Left renal pelvis (tissue), 4 donors: ENCODE data around the gene PCBP4. TPM values are rescaled to one million over a fixed set of nuclear protein-coding genes. Genes with fewer than 3 reads are reported as not detected.

Source experiments
- DNase-seq, 4 donors: peaks; one replicate each; pipeline ENCODE4 v3.0.0-alpha.2; 2013; ENCODE audit warnings: low read depth in 4 of 4, low spot score in 3 of 4
- polyA plus RNA-seq, 4 donors: library from polyadenylated mRNA; unstranded; fragments of 120-200 nt; gene quantifications; one replicate each; pipeline ENCODE4 v1.2.1, GENCODE V29; 2013; ENCODE audit not compliant: insufficient read length in 4 of 4

Gene PCBP4
- 10 to 100 TPM; 49.4 to 80.4 (median 54.2) TPM for polyA plus RNA-seq

DNA sequence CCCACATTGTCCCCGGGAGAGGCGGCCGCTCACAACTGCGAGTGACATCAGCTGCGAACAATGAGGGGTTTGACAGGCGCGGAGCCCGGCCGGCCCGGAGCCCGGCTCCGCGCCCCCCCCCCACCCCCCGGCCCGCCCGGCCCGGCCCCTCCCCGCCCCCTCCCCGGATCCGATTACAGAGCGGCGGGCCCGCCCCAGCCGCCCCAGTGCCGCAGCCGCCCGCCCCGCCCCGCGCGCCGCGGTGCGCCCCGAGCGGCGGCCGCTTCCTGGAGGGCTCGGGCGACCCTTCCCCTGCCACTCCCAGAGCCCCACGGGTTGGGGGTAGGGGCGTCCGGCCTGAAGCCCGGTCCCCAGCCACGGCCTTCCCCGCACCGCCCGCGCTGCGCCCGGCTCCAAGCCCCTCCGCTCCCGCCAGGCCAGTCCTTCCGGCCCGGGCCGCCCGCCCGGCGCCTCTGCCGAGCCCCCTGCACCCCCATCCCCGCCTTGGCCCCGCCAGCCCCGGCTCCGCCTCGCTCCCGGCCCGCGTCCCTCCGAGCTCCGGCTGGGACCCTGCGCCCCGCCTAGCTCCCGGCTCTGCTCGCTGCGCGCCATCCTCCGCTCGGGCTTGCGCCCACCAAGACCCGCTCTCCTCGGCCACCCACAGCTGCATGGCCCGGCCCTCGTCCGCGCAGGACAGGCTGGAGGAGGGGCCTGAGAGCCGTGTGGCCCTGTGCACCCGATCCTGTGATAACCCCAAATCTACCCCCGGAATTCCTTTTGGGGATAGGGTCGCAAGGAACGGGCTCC is at the start of gene PCBP4:
PCBP4 (minus strand) TSS at position 71 of the 786 bp plus-strand sequence. CDS start 6,214 bp downstream, outside the sequence.
- DNase-seq: no peak

DNA sequence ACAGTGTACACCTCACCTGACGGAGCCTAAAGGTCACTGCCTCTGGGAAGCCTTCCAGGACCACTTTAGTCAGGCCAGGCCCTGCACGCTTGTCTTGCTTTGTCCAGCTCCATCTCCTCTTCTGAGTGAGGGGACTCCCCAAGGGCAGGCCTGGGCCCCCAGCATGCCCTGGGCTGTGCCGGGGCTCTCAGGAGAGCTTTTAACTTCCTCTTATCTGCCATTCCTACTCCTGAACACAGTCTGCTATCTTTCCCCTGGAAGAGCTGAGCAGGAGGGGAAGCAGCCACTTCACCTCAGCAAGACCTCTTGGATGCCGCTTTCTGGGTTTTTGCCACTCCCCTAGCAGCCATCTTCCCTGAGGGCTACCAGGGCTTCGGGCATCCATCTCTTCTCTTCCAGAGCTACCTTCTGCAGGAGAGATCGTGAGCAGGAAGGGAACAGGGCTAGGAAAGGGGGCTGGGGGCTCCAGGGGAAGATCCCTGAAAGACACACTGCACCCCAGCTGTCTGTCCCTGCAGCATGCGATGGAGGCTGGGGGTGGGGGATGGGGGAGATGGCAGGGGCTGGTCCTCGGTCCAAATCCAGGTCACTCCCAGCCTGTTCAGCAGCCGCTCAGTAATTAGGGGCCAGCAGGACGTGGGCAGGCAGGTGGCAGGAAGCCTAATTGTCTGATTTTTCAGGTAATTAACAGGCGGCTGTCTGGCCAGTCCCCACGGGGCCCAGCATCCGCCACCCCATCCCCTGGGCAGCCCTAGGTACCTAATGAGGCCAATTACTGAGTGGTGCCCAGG is 48.4 kb upstream of the PCBP4 start:
- no peak for DNase-seq

DNA sequence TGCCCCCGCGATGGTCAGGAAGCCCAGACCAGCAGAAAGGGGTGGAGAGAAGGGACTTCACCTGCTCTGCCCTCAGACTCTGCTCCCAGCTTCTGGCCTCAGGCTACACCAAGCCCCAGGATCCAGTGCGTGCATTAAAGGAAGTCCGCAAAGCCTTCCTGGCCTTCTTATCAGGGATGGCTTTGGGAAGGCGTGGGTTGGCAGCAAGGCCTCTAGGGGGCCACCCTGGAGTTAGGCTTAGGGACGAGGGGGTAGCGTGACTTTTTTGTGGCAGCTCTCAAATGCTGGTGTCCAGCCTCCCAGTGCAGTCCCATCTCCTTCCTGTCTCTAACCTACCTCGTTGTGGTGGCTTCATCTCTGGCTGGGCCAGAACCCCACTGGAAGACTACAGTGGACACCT is 47.4 kb upstream of the PCBP4 start:
- no peak for DNase-seq

DNA sequence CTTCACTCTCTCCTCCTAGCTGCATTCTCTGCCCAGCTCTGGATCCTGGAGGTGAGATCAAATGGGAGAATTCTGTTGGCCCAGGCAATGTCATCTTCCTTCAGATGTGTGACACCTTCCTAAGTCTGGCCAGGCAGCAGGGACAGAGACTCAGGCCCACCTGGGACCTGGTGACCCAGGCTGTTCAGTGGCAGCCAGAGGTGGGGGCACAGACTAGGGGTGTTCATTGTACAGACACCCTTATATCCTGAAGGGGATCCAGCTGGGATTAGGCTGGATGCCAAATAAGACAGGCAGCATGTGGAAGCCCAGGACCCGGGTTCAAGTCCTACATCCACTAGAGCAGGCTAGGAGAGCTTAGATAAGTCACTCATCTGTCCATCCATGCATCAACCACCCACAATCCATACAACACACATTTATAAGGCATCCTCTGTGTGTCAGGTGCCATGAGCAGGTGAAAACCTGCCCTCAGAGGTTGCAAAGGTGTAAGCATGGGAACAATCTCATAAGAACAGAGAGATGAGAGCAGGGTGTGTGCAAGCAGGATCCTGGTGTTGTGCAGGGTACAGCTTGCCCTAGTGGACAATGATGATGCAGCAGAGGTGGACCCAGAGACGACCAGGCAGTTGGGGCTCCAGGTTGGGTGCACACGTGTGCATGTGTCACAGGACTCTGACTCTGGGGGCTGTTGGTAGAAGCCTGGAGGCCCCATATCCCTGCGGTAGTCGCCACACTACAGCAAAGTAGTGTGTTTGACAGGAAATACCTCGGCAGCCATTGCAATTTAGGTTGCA is 46.7 kb upstream of the PCBP4 start:
- DNase-seq: no peak

DNA sequence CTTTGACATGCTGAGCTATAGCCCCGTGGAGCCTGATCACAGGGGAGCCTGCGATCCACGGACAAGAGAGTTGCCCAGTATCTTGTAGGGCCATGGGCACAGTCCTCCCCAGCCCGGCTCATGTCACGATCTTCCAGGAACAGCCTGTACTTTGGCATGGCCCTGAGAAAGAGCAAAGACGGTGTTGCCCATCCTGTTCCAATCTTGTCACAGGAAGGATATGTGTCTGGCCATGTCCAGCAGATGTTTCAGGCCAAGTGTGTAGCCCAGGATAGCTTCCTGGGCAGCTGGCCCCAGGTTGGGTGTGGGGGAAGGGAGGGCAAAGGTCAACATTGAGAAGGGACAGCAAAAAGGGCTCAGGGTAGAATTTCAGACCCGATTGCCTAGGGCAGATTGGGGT is 45.4 kb upstream of the PCBP4 start:
- DNase-seq: no peak

DNA sequence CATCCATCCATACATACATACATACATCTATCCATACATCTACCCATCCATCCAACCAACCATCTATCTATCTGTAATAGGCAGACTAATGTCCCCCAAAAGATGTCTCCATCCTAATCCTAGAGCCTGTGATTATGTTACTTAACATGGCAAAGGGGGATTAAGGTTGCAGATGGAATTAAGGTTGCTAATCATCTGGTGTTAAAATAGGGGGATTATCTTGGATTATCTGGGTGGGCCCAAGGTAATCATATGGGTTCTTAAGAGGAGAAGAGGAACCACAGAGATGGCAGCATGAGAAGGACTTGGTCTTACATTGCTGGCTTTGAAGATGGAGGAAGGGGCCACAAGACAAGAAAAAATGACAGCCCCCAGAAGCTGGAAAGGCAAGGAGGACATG is 43.2 kb upstream of the PCBP4 start:
- DNase-seq: no peak

DNA sequence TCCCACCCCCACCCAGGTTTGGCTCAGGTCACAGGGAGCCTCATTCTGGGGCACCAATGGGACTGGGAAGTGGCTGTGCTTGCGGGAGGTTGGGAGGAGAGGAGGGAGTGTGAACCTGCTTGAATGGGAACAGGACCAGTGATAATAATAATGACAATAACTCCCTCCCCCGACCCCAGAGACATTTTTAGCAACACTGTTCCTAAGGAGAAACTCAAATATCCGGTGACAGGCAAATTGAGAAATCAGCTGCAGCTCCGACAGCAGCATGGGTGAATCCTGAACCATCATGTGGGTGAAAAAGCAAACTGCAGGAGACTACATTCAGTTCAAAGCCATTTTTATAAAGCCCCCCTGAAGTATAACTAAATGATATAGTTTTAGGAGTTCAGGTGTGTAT is 40.0 kb upstream of the PCBP4 start:
- DNase-seq: no peak

DNA sequence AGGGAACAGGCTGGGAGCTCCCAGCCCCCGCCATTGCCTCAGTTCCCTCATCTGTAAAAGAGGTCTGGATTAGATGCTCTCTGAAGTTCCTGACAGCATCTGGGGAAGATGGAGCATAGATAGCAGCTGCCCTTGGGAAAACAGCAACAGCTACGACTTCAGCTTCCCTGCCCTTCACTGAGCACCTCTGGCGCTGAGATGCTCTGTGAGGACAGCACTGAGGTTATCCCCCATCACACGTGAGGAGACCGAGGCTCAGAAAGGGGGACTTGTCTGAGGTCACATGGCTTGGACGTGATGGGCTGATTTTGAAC is 39.5 kb upstream of the PCBP4 start:
- no peak for DNase-seq

DNA sequence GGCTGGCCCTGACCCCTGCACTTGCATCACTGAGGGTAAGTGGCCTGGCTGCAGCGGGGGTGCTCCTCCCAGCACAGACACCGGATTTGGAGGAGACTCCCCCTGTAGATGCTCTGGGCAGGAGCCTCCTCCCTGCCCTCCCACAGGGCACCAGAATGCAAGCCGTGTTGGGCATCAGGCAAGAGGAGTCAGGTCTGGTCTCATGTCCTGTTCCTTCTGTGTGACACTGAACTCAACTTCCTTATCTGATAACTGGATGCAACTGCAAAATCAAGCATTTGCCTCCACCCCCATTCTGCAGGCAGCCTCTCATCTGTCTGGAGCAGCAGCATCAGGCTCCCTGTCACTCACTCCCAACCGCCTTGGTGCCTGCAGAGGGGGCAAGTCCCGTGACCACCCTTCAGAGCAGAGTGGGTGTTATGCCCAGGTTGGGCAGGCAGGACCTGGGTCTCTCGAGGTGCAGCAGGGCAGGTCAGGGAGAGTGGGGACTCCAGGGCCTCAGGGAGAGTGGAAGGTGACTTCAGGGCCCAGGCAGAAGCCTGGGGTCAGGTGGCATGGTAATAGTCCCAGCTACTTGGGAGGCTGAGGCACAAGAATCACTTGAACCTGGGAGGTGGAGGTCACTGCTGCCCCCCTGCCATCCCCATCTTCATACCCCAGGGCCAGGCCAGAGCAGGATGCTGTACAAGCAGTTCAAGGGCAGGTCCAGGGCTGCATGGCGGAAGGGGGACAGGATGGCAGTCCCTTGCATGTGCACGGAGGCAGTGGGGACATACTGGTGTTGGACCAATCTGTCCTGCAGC is 39.0 kb upstream of the PCBP4 start:
- no peak for DNase-seq

DNA sequence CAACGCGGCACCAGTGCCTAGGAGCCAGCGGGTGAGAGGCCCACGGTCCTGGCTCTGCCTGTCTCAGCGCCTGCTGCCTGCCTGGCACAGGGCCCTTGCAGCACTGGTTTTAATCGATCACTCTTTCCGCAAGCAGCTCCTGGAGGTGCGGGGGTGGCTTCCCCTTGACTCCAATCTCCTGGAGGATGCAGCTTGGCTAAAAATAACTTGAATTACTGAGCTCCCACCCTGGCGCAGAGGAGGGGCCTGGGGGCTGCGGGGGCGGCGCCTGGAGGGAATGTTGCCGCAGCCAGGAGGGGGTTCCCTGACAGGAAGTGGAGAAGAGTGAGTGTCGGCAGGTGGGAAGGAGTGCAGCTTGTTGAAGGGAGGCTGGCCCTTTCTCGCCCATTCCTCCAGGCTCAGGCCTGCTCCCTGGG is 38.3 kb upstream of the PCBP4 start:
- peak in 2 of 4 donors; percentile 51 to 60 for DNase-seq

DNA sequence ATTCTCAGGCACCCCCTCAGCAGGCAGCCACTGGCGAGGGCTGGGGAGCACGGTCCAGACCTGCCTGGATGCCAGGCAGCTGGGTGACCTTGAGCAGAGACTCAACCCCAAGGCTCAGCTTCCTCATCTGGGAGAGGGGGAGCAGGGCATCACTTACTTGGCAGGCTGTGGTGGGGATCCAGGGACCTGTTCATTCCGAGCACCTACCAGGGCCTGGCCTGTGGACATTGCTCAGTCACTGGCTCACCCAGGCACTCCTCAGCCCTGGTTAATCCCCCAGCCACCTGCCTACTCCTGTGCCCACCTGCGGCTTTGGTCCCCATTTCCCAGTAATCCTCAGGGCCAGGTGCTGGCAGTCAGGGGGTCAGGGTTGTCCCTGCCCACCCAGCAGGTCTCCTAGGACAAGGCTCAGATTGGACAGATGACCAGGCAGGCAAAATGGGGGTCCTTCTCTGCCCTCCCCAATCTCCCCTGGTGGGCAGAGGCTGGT is 37.7 kb upstream of the PCBP4 start:
- no peak for DNase-seq

DNA sequence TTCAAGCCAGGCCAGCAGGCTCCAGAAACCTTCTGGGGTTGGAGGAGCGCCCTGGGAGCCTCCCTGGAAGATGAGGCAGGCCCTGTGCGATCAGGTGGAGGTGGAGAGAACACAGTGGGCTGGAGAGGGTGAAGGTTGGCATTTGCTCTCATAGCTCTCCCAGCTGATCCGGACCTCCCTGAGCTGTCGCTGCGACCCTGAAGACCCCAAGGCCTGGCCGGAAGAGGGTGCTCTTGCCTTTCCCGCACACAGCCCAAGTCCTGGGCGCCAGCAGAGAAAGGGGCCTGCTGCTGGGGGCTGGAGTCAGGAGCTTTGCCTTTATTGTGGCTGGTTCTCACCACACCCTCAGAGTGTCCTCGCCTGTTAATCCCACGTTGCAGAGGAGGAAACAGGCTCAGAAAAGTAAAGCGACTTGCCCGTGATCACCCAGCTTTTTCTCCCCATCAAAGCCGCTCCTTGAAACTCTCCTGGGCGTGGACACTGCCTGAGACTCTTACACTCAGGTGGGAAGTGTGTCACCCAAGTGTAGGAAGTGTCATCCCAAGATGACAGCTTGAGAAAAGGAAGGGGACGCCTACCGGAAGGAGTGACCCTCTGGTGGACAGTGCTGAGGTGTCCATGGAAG is 37.0 kb upstream of the PCBP4 start:
- no peak for DNase-seq

DNA sequence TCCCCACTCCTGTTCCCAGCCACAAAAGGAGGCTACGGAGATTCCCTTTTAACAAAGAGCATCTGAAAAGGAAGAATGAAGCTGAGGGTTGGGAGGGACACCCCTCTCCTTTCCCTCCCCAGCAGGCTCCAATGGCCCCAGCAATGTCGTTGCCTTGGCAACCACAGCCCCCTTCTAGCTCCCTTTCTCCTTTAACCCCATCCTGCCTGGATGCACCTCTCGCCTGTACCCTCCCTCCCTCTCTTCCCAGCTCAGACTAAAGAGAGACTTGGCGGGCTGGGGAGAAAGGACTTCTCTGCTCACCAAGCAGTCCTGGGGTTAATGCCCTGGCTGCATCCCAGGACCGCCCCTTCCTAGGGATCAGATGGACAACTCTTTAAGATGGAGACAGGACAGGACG is 35.5 kb upstream of the PCBP4 start:
- DNase-seq: no peak

DNA sequence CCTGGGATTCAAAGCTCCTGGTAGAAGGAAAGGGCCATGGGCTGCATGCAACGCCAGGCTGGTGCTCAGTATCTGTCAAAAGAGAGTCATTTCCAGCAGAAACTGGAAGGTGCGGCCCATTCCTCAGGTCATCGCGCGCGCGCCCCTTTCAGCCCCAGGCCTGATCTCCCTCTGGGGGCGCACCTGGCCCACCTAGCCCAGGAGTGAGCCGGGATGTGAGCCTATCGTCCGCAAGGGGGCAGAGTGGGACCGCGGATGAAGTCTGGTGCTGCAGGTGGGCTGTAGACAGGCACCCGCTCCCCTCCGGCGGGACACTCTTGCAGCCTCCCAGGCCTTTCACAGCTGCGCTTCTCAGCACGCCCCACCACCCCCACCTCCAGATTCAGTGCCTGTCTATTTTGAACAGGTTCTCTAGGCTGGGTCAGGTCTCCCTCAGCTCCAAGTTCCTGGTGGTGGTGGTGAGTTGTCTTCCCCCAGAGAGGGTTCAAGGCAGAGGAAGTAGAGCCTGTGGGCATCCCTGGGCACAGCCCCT is 34.3 kb upstream of the PCBP4 start:
- peak in 2 of 4 donors; percentile 59 to 63 for DNase-seq

DNA sequence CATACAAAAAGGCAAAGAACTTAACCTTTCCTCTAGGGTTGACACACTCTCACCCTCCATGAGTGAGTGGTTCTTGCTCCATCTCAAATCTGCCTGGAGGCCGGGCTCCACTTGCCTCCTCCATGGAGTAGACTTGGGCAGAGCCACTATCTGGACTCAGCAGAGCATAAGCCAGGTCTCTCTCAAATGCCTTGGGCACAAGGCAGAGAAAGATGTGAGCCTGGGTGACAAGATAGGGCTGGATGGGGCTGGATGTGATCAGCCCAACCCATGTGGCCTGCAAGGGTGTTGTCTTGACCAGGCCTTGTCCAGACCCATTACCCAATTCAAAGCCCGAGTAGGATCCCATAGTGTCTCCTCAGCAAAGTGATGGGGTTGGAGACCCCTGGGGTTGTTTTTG is 32.6 kb upstream of the PCBP4 start:
- DNase-seq: no peak

DNA sequence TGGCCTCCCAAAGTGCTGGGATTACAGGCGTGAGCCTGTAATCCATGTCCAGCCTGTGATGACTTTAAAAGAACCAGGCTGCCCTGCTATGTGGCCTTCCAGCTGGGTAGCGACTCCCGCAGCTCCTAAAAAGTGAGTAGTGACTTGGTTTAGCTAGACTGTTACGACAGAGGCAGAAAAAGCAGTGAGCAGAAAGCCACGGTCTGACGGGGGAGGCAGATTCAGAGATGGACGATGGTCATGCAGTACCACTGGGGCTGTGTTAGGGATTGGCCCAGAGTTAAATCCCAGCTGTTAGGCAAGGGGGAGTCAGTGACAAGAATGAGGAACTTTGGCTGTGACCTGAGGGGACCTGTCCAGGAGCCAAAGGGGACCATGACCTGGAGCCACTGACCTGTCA is 31.5 kb upstream of the PCBP4 start:
- DNase-seq: no peak

DNA sequence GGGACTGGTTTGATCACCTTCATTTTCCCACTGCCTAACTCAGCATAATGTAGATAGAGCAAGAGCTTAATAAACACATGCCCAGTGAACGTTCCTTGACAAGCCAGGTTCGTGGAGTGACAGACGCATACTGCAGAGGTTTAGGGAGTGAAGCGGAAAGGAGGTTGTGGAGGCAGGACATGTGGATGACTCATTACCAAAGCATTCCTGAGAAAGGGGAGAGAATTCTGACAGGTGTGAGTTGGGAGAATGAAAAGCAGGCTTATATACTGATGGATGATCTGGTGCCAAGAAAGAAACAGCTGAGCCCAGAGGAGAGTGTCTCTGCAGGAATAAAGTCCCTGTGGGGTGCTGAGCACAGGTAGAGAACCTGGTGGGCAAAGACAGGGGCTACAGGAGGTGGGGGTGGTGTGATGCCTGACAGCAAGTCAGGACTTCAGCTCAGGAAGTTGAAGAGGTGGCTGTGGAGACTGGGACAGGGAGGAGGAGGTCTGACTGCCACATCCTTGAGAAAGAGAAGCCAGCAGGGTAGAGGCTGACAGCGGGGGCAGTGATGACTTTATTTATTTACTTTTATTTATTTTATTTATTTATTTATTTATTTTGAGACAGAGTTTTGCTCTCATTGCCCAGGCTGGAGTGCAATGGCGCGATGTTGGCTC is 30.8 kb upstream of the PCBP4 start:
- no peak for DNase-seq

DNA sequence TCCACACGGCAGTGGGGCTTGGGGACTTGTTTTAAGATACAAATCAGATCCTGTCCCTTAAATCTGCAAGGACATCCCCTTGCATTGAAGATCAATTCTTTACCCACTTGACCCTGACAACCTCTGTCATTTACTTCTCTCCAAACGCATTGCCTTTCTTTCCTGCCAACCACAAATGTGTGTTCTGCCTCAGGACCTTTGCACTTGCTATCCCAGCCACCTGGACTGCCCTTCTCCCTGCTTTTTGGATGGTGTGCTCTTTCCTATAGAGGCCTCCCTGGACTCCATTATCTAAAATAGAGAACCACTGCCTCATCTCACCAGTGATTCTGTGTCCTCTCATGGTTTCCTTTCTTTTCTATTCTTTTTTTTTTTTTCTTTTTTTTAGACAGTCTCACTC is 29.9 kb upstream of the PCBP4 start:
- no peak for DNase-seq
